ENCODE data around the gene KLF3. TPM values are rescaled to one million over a fixed set of nuclear protein-coding genes. Genes with fewer than 3 reads are reported as not detected.

The KLF3 gene
- total RNA-seq, 2 donors from 2014 or later, result 30.6 to 32.0 TPM

DNA sequence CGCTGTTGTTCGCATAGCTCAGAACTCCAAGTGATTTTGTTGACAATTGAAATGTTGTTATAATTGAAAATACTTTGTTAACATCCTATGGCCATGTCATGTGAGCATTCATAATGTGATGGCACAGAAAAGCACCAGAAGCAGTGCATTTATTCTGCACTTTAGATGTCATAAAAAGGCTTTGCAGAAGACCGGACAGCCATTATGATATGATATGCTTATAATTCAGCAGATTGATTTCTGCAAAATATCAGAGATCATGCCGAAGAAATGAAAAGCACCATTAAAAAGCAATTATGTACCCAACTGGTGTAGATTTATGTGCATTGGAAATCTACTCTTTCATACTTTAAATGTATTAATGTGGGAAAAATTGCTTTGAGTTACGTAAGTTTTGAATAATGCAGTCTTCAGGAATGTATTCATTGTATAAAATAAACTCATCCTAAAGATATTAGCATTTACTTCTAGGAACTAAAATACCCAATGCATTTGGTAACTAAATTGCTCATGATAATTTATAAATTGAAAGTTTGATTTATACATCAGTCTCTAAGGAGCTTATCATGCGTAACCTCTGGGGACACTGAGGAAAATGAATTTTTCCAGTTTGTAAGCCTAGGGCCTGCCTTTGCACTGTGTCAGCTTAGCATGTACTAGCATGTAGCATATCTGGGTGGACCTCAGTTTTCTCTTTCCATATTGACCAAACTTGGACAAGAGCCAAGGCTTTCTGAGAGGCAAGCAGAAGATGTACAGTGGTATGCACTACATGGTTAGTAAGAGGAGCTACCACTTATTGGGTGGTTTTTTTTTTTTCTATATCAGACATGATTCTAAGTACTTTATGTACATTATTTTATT is 75.2 kb downstream of the KLF3 start:
- DNase-seq (no peak), ATAC-seq (no peak)
- TF ChIP-seq POLR2A (IDR thresholded peaks at IDR 0.05), result no peak
- TF ChIP-seq, protein P1, sequence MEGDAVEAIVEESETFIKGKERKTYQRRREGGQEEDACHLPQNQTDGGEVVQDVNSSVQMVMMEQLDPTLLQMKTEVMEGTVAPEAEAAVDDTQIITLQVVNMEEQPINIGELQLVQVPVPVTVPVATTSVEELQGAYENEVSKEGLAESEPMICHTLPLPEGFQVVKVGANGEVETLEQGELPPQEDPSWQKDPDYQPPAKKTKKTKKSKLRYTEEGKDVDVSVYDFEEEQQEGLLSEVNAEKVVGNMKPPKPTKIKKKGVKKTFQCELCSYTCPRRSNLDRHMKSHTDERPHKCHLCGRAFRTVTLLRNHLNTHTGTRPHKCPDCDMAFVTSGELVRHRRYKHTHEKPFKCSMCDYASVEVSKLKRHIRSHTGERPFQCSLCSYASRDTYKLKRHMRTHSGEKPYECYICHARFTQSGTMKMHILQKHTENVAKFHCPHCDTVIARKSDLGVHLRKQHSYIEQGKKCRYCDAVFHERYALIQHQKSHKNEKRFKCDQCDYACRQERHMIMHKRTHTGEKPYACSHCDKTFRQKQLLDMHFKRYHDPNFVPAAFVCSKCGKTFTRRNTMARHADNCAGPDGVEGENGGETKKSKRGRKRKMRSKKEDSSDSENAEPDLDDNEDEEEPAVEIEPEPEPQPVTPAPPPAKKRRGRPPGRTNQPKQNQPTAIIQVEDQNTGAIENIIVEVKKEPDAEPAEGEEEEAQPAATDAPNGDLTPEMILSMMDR (IDR thresholded peaks at IDR 0.05), result no peak
- no peak overlapping the region for H3K4me3 ChIP-seq
- no peaks in the 10 kb centered on the region for H3K36me3 ChIP-seq (replicated peaks in 1 of 2; ENCODE audit: insufficient read depth in 1 of 2, low read depth in 2 of 2)
- H3K9me3 ChIP-seq, result no peaks in the 10 kb centered on the region
- H3K4me1 ChIP-seq, result no peaks in the 10 kb centered on the region
- WGBS, 2 donors, result 96 to 98% methylated on average over 6 of the region's 6 CpGs
- no peak overlapping the region for H3K27ac ChIP-seq
- no peaks in the 10 kb centered on the region for H3K27me3 ChIP-seq
- intact Hi-C loops (cut with DNase I), result no loop called here

DNA sequence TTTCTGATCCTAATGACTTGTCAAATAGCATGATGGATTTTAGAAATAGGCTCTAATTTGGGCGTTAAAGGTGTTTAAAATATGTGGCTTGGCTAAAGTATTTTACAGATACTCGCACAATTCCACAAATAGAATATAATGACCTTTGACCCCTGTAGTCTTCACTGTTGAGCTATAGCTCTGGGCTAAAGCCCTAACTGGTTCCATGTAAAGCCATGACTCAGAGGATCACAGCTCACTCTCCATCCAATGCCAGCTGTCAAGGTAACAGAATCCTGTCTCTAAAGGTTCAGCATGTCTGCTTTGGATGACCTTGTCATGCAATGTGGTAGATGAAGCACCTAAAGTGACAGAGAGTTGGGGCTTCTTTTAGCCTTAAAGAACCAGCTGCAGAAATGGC is 76.3 kb downstream of the KLF3 start:
- H3K4me1 ChIP-seq, result no peaks in the 10 kb centered on the region
- intact Hi-C loops (cut with DNase I), result no loop called here
- H3K36me3 ChIP-seq (replicated peaks in 1 of 2; ENCODE audit: insufficient read depth in 1 of 2, low read depth in 2 of 2), result no peaks in the 10 kb centered on the region
- WGBS, 2 donors, result 47 to 60% methylated on average over 2 of the region's 2 CpGs
- TF ChIP-seq POLR2A (IDR thresholded peaks at IDR 0.05), result no peak
- TF ChIP-seq, protein P1 (IDR thresholded peaks at IDR 0.05), result no peak
- H3K9me3 ChIP-seq, result no peaks in the 10 kb centered on the region
- H3K4me3 ChIP-seq, result no peak overlapping the region
- ATAC-seq (no peak), DNase-seq (no peak)
- no peaks in the 10 kb centered on the region for H3K27me3 ChIP-seq
- no peak overlapping the region for H3K27ac ChIP-seq

DNA sequence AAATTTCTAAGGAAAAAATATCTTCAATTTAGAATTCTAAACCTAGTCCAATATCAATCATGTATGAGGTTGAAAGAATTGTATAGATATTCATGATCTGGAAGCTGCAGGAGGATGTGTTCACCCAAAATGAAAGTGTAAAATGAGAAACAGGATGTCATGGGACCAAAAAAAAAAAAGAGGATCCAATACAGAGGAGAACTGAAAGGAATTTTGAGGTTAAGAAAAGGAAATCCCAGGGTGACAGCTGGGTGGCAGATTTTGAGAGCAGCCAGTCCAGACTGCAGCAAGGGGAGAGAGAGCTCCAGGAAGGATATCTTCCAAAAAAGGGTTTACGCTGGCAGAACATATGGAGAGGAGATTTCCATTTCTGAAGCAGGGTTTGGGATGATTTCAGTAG is 79.9 kb downstream of the KLF3 start:
- DNase-seq (no peak), ATAC-seq (no peak)
- intact Hi-C loops (cut with DNase I), result no loop called here
- Histone ChIP-seq H3K4me3 (no peak overlapping the region), H3K27me3 (no peaks in the 10 kb centered on the region), H3K9me3 (peaks cover 0 to 6% (median 0%) of the 10 kb centered on the region in 3 donors), H3K27ac (no peak overlapping the region), H3K36me3 (replicated peaks in 1 of 2; ENCODE audit: insufficient read depth in 1 of 2, low read depth in 2 of 2) (no peaks in the 10 kb centered on the region), H3K4me1 (no peaks in the 10 kb centered on the region)
- no peak for TF ChIP-seq POLR2A (IDR thresholded peaks at IDR 0.05)
- TF ChIP-seq, protein P1 (IDR thresholded peaks at IDR 0.05), result no peak
- 90 to 92% methylated on average over 1 of the region's 1 CpG for WGBS, 2 donors

DNA sequence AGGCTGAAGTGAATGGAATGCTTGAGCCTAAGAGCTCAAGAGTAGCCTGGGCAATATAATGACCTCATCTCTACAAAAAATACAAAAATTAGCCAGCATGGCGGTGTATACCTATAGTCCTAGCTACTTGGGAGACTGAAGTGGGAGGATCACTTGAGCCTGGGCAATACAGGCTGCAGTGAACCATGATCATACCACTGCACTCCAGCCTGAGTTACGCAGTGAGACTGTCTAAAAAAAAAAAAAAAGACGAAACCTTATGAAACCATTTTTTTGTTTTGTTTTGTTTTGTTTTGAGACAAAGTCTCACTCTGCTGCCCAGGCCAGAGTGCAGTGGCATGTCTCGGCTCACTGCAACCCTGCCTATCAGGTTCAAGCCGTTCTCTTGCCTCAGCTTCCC is 81.9 kb downstream of the KLF3 start:
- Histone ChIP-seq H3K4me3 (no peak overlapping the region), H3K27ac (no peak overlapping the region), H3K36me3 (replicated peaks in 1 of 2; ENCODE audit: insufficient read depth in 1 of 2, low read depth in 2 of 2) (no peaks in the 10 kb centered on the region), H3K4me1 (no peaks in the 10 kb centered on the region), H3K27me3 (no peaks in the 10 kb centered on the region), H3K9me3 (peaks cover 0 to 6% (median 0%) of the 10 kb centered on the region in 3 donors)
- WGBS, 2 donors, result 89 to 98% methylated on average over 5 of the region's 5 CpGs
- ATAC-seq (no peak), DNase-seq (no peak)
- TF ChIP-seq, protein P1 (IDR thresholded peaks at IDR 0.05), result no peak
- TF ChIP-seq POLR2A (IDR thresholded peaks at IDR 0.05), result no peak
- intact Hi-C loops (cut with DNase I), result no loop called here

DNA sequence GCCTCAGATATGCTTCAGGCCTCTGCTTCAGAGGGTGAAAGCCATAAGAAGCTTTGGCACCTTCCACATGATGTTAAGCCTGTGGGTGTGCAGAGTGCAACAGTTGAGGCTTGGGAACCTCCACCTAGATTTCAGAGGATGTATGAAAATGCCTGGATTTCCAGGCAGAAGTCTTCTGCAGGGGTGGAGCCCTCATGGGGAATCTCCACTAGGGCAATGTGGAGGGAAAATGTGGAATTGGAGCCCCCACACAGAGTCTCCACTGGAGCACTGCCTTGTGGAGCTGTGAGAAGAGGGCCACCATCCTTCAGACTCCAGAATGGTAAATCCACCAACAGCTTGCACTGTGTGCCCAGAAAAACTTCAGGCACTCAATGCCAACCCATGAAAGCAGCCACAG is 83.6 kb downstream of the KLF3 start:
- Histone ChIP-seq H3K27me3 (no peaks in the 10 kb centered on the region), H3K36me3 (replicated peaks in 1 of 2; ENCODE audit: insufficient read depth in 1 of 2, low read depth in 2 of 2) (no peaks in the 10 kb centered on the region), H3K27ac (no peak overlapping the region), H3K4me1 (no peaks in the 10 kb centered on the region), H3K9me3 (peaks cover 0 to 6% (median 0%) of the 10 kb centered on the region in 3 donors), H3K4me3 (no peak overlapping the region)
- TF ChIP-seq POLR2A (IDR thresholded peaks at IDR 0.05), result no peak
- TF ChIP-seq, protein P1 (IDR thresholded peaks at IDR 0.05), result no peak
- no peak for ATAC-seq
- DNase-seq, result no peak
- intact Hi-C loops (cut with DNase I), result no loop called here
